ENCODE results near the gene SWSAP1. TPM values are rescaled to one million over a fixed set of nuclear protein-coding genes. Genes with fewer than 3 reads are reported as not detected.

SWSAP1 gene
- total and polyA plus RNA-seq, 9 of the 15 experiments (the other 6 are each of a cell fraction or from before 2014, with no cell fraction given): 0.18 to 2.8 (median 1.7) TPM

DNA sequence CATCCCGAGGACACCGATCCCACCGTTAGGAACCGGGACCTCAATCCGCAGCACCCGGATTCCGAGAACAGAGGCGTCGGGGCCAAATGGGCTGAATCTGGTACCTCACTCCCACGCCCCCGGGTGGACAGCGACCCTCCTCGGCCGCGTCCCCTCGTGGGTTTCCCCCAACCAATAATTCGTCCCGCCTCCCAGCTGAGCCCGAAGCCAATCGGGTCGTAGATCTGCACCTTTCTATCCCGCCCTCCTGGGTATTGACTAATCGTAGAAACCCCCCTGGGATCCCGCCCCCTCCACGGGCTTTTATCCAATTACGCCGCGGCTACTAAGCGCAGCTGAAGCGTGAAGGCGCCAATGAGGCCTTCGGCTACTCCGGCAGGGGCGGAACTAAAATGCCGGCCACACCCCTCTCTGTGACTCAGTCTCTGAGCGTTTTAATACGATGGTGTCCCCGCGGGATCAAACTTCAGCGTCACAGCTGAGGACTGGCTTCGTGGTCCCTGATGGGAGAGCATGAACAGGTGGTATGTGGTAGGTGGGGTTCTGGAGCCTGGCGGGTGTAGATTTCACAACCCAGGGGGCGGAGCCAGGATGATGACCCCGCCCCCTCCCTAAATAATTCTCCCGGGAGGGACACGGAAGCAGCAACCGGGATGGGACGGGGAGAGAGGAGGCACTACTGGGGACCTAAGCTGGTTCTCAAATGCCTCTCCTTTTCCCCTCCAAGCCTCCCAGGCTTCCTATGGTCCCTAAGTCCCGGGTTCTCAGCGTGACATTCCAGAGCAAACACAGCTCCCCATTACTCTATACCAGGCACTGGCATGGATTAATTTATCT lies 28.1 kb upstream of the SWSAP1 start, which contains the start of the genes CCDC159 and TMEM205 (continued):
- no peak for TF ChIP-seq ZNF354B (CRISPR knock-in tag; IDR thresholded peaks at IDR 0.05)
- no peak for TF ChIP-seq MIER1 (IDR thresholded peaks at IDR 0.05; ENCODE audit: low read depth)
- no peak for TF ChIP-seq ZNF76 (CRISPR knock-in tag; IDR thresholded peaks at IDR 0.05; ENCODE audit: borderline replicate concordance)
- no peak for TF ChIP-seq NFE2 (IDR thresholded peaks at IDR 0.05; ENCODE audit: low read depth)
- TF ChIP-seq, protein P1, sequence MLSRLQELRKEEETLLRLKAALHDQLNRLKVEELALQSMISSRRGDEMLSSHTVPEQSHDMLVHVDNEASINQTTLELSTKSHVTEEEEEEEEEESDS (CRISPR knock-in tag; IDR thresholded peaks at IDR 0.05): no peak
- TF ChIP-seq, protein P2, sequence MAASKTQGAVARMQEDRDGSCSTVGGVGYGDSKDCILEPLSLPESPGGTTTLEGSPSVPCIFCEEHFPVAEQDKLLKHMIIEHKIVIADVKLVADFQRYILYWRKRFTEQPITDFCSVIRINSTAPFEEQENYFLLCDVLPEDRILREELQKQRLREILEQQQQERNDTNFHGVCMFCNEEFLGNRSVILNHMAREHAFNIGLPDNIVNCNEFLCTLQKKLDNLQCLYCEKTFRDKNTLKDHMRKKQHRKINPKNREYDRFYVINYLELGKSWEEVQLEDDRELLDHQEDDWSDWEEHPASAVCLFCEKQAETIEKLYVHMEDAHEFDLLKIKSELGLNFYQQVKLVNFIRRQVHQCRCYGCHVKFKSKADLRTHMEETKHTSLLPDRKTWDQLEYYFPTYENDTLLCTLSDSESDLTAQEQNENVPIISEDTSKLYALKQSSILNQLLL (CRISPR knock-in tag; IDR thresholded peaks at IDR 0.05; ENCODE audit: borderline replicate concordance): no peak
- TF ChIP-seq SMARCA4 (IDR thresholded peaks at IDR 0.05): 0 out of 2 replicates have a peak, but pooled peaks have one; percentile 5
- no peak for TF ChIP-seq MEF2A (IDR thresholded peaks at IDR 0.05; ENCODE audit: control insufficient read depth, low read depth, low read length)
- no peak for TF ChIP-seq HNRNPK (IDR thresholded peaks at IDR 0.05; ENCODE audit: low read depth, low read length, poor library complexity, severe bottlenecking)
- TF ChIP-seq, protein P3, sequence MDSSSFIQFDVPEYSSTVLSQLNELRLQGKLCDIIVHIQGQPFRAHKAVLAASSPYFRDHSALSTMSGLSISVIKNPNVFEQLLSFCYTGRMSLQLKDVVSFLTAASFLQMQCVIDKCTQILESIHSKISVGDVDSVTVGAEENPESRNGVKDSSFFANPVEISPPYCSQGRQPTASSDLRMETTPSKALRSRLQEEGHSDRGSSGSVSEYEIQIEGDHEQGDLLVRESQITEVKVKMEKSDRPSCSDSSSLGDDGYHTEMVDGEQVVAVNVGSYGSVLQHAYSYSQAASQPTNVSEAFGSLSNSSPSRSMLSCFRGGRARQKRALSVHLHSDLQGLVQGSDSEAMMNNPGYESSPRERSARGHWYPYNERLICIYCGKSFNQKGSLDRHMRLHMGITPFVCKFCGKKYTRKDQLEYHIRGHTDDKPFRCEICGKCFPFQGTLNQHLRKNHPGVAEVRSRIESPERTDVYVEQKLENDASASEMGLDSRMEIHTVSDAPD (CRISPR knock-in tag; IDR thresholded peaks at IDR 0.05): no peak
- TF ChIP-seq, protein P4, sequence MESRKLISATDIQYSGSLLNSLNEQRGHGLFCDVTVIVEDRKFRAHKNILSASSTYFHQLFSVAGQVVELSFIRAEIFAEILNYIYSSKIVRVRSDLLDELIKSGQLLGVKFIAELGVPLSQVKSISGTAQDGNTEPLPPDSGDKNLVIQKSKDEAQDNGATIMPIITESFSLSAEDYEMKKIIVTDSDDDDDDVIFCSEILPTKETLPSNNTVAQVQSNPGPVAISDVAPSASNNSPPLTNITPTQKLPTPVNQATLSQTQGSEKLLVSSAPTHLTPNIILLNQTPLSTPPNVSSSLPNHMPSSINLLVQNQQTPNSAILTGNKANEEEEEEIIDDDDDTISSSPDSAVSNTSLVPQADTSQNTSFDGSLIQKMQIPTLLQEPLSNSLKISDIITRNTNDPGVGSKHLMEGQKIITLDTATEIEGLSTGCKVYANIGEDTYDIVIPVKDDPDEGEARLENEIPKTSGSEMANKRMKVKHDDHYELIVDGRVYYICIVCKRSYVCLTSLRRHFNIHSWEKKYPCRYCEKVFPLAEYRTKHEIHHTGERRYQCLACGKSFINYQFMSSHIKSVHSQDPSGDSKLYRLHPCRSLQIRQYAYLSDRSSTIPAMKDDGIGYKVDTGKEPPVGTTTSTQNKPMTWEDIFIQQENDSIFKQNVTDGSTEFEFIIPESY (CRISPR knock-in tag; IDR thresholded peaks at IDR 0.05): 0 out of 2 replicates have a peak, but pooled peaks have one; percentile 29
- no peak for TF ChIP-seq ZNF75A (CRISPR knock-in tag; IDR thresholded peaks at IDR 0.05)
- TF ChIP-seq EWSR1 (IDR thresholded peaks at IDR 0.05; ENCODE audit: borderline replicate concordance, low read depth, partially characterized antibody): no peak
- TF ChIP-seq, protein P5, sequence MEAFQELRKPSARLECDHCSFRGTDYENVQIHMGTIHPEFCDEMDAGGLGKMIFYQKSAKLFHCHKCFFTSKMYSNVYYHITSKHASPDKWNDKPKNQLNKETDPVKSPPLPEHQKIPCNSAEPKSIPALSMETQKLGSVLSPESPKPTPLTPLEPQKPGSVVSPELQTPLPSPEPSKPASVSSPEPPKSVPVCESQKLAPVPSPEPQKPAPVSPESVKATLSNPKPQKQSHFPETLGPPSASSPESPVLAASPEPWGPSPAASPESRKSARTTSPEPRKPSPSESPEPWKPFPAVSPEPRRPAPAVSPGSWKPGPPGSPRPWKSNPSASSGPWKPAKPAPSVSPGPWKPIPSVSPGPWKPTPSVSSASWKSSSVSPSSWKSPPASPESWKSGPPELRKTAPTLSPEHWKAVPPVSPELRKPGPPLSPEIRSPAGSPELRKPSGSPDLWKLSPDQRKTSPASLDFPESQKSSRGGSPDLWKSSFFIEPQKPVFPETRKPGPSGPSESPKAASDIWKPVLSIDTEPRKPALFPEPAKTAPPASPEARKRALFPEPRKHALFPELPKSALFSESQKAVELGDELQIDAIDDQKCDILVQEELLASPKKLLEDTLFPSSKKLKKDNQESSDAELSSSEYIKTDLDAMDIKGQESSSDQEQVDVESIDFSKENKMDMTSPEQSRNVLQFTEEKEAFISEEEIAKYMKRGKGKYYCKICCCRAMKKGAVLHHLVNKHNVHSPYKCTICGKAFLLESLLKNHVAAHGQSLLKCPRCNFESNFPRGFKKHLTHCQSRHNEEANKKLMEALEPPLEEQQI (IDR thresholded peaks at IDR 0.05): no peak
- no peak for TF ChIP-seq NR2C1 (IDR thresholded peaks at IDR 0.05)
- no peak for TF ChIP-seq NR2C1 (tag; IDR thresholded peaks at IDR 0.05)
- TF ChIP-seq, protein P6, sequence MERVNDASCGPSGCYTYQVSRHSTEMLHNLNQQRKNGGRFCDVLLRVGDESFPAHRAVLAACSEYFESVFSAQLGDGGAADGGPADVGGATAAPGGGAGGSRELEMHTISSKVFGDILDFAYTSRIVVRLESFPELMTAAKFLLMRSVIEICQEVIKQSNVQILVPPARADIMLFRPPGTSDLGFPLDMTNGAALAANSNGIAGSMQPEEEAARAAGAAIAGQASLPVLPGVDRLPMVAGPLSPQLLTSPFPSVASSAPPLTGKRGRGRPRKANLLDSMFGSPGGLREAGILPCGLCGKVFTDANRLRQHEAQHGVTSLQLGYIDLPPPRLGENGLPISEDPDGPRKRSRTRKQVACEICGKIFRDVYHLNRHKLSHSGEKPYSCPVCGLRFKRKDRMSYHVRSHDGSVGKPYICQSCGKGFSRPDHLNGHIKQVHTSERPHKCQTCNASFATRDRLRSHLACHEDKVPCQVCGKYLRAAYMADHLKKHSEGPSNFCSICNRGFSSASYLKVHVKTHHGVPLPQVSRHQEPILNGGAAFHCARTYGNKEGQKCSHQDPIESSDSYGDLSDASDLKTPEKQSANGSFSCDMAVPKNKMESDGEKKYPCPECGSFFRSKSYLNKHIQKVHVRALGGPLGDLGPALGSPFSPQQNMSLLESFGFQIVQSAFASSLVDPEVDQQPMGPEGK (CRISPR knock-in tag; IDR thresholded peaks at IDR 0.05; ENCODE audit: borderline replicate concordance): no peak
- TF ChIP-seq ZNF830 (CRISPR knock-in tag; IDR thresholded peaks at IDR 0.05): no peak
